ENCODE data around the gene PPM1A. TPM values are rescaled to one million over a fixed set of nuclear protein-coding genes. Genes with fewer than 3 reads are reported as not detected.

The PPM1A gene
- 10 to 100 TPM; 45.8 to 54.4 TPM for total RNA-seq

DNA sequence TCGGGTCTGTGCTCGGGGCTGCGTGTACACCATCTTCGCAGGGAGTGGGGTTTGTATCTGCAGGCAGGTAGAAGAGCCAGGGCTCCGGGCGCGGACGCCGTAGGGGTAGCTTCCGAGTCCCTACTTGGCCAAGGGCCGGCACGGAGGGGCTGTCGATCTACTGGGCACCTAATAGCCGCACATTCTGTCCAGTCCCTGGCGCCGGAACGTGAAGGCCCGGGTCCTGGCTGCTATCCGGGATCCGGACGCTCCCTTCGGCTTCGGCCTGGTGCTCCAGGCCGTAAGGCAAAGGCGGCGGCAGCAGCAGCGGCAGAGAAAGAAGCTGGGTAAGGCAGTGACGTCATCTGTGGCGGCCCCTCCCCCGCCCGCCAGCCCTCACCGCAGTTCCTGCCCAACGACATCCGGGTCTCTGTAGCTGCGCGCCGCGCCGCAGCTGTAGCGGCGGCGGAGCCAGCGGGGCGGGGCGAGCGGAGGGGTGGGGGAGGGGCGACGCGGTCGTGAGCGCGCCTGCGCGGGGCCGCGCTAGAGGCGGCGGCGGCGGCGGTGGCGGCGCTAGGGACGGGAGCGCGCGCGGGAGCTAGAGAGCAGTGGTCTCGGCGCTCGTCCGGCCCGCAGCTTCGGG, at the start of gene PPM1A:
TSS of gene PPM1A (plus strand) at position 525 of the 622 bp plus-strand sequence. CDS start 33,483 bp downstream, outside the sequence.
- H3K27me3 Mint-ChIP-seq, result no peaks in the 10 kb centered on the region
- POLR2A ChIA-PET, result interaction anchor here (0.7 to 2.5 kb wide), 22 partner anchors 8 to 1821 kb away, joined by 3 to 34 read pairs (median 4); partner anchors contain the start of genes DHRS7, JKAMP, KIAA0586 and L3HYPDH
- DNase-seq, result peak; percentile 93
- H3K4me1 Mint-ChIP-seq, result peaks cover 38% of the 10 kb centered on the region
- H3K27ac Mint-ChIP-seq, result peak within 1 kb of the TSS; percentile 99
- peak; percentile 76 for ATAC-seq (ENCODE audit: low read depth)
- peaks cover 9% of the 10 kb centered on the region for H3K36me3 Mint-ChIP-seq
- H3K4me3 Mint-ChIP-seq, result peak within 1 kb of the TSS; percentile 90
- no peaks in the 10 kb centered on the region for H3K9me3 Mint-ChIP-seq

- peaks cover 6% of the 10 kb centered on the region for H3K4me1 Mint-ChIP-seq
- H3K27me3 Mint-ChIP-seq, result peaks cover 5% of the 10 kb centered on the region
- H3K27ac Mint-ChIP-seq, result no peak overlapping the region
- H3K36me3 Mint-ChIP-seq, result peaks cover 4% of the 10 kb centered on the region
- DNase-seq (no peak), ATAC-seq (ENCODE audit: low read depth) (no peak)
- POLR2A ChIA-PET, result no interaction called here
- H3K4me3 Mint-ChIP-seq, result no peak overlapping the region
- H3K9me3 Mint-ChIP-seq, result peaks cover 5% of the 10 kb centered on the region
Measured at GRCh38 chr14:60199321-60199720, 49.7 kb upstream of the PPM1A start.

GRCh38 chr14:60204104-60204842, 44.7 kb upstream of the PPM1A start:
- Mint-ChIP-seq H3K36me3 (peaks cover under 1% of the 10 kb centered on the region), H3K27me3 (peaks cover 7% of the 10 kb centered on the region), H3K9me3 (no peaks in the 10 kb centered on the region), H3K27ac (no peak overlapping the region), H3K4me1 (no peaks in the 10 kb centered on the region), H3K4me3 (no peak overlapping the region)
- ATAC-seq (ENCODE audit: low read depth) (no peak), DNase-seq (no peak)
- POLR2A ChIA-PET, result no interaction called here

DNA sequence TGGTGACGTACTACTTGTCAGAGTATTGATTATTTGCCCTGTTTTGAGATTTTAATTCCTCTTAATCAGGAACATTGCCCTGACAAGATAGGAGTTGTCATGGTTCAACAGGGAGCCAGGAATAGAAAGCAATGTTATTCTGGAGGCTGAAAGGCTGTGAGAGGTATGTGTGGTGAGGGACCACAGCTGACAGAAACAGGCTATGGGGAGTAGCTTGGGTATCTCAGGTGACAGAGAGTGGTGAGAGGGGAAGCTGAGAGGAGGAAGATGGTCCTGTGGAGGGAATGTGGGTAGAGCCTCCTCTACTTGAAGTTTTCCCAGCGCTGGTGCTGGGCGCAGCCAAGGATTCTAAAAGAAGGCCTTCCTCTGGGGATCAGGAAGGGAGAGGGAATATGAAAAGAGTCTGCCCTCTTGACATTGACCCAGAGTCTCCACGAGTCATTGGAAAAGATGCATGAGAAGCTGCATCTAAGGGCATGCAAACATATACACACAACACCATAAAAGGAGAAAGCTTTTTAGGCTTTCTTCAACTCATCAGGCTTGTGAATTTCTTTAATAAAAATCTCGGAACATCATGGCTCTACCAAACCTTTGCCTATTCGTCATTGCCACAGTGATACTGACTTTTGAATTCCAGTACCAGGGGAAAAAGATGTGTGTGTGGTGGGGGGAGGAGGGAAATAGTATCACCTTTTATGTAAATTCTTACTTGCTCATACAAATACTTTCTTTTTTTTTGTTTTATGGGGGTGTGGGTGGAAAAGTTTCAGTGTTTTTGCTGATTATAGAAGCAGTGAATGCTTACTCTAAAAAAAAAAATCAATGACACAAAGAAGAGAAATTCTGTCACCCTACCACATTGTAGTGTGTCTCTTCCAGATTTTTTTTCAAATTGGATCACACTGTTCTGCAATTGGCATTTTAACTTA, 43.9 kb upstream of the PPM1A start:
- no peaks in the 10 kb centered on the region for H3K9me3 Mint-ChIP-seq
- no peak overlapping the region for H3K4me3 Mint-ChIP-seq
- H3K27me3 Mint-ChIP-seq, result peaks cover 12% of the 10 kb centered on the region
- H3K4me1 Mint-ChIP-seq, result no peaks in the 10 kb centered on the region
- no peak for DNase-seq
- H3K27ac Mint-ChIP-seq, result no peak overlapping the region
- H3K36me3 Mint-ChIP-seq, result no peaks in the 10 kb centered on the region
- ATAC-seq (ENCODE audit: low read depth), result no peak
- POLR2A ChIA-PET, result no interaction called here

GRCh38 chr14:60206249-60206670, 42.8 kb upstream of the PPM1A start:
- H3K27ac Mint-ChIP-seq, result no peak overlapping the region

DNA sequence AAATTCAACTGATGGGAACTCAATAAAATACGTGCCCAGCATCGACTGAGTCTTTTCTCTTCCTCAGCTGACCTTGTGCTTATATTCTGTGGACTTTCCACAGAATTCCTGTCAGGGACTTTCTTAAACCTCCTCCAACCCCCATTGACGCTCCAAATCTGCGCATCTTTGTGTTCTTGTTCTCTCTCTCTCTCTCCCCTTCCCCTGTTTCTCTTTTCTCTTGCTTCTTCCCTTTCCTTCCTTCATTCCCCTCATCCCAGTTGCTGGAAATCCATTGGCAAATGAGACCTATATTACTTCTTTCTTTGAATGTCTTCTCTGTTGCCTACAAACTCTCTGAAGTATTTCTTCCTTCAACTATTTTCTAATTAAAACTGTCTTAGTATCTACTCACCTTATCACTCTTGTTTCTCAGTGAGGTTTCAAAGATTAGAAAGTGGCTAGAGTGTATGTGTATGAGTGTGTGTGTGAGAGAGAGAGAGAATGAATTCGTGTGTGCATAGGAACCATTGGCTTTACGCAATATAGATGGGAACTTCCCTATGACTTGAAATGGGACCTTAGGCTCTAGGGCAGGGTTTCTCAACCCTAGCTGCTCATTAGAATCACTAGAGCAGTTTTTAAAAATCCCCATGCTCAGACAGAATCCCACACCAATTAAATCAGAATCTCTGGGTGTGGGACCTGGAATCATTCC, 42.0 kb upstream of the PPM1A start:
- Mint-ChIP-seq H3K4me3 (no peak overlapping the region), H3K27ac (no peak overlapping the region), H3K4me1 (no peaks in the 10 kb centered on the region), H3K27me3 (peaks cover 12% of the 10 kb centered on the region), H3K9me3 (no peaks in the 10 kb centered on the region), H3K36me3 (no peaks in the 10 kb centered on the region)
- no peak for ATAC-seq (ENCODE audit: low read depth)
- POLR2A ChIA-PET, result no interaction called here
- DNase-seq, result no peak

More at GRCh38 chr14:60206249-60206670, 42.8 kb upstream of the PPM1A start:
- no peak for DNase-seq
- ATAC-seq (ENCODE audit: low read depth), result no peak
- Mint-ChIP-seq H3K4me3 (no peak overlapping the region), H3K9me3 (no peaks in the 10 kb centered on the region), H3K36me3 (no peaks in the 10 kb centered on the region), H3K4me1 (no peaks in the 10 kb centered on the region), H3K27me3 (peaks cover 12% of the 10 kb centered on the region)
- POLR2A ChIA-PET, result no interaction called here

GRCh38 chr14:60210703-60211102, 38.3 kb upstream of the PPM1A start:
- Mint-ChIP-seq H3K9me3 (no peaks in the 10 kb centered on the region), H3K27ac (no peak overlapping the region), H3K4me1 (no peaks in the 10 kb centered on the region), H3K27me3 (peaks cover 10% of the 10 kb centered on the region), H3K36me3 (no peaks in the 10 kb centered on the region), H3K4me3 (no peak overlapping the region)
- ATAC-seq (ENCODE audit: low read depth), result no peak
- POLR2A ChIA-PET, result no interaction called here
- no peak for DNase-seq

DNA sequence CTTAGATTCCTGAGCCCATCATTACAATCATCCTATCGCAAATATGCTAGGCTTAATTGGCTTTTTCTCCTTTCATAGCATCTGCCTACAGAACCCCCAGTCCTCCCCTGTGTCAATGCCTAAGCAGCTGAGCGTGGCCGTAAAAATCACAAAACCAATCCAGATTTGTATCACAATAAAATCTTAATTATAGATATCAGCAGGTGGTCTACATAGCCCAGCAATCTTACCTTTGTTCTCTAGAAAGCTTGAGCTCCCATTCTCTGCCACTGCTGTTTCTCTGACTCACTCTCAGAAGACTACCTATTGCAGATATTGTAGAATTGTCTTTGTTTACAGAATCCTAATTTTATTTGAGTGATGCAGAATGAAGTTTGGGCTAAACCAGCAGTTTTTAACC, 37.9 kb upstream of the PPM1A start:
- ATAC-seq (ENCODE audit: low read depth), result no peak

GRCh38 chr14:60212503-60213371, 36.3 kb upstream of the PPM1A start:
- DNase-seq (no peak), ATAC-seq (ENCODE audit: low read depth) (no peak)
- H3K27ac Mint-ChIP-seq, result no peak overlapping the region
- POLR2A ChIA-PET, result no interaction called here
- no peaks in the 10 kb centered on the region for H3K36me3 Mint-ChIP-seq
- H3K4me1 Mint-ChIP-seq, result no peaks in the 10 kb centered on the region
- no peaks in the 10 kb centered on the region for H3K9me3 Mint-ChIP-seq
- H3K4me3 Mint-ChIP-seq, result no peak overlapping the region
- H3K27me3 Mint-ChIP-seq, result peaks cover 10% of the 10 kb centered on the region

More for the DNA sequence above, 37.9 kb upstream of the PPM1A start:
- DNase-seq, result no peak
- H3K36me3 Mint-ChIP-seq, result no peaks in the 10 kb centered on the region
- no peaks in the 10 kb centered on the region for H3K4me1 Mint-ChIP-seq
- POLR2A ChIA-PET, result no interaction called here
- no peak overlapping the region for H3K4me3 Mint-ChIP-seq
- H3K27ac Mint-ChIP-seq, result no peak overlapping the region
- H3K27me3 Mint-ChIP-seq, result peaks cover 10% of the 10 kb centered on the region
- H3K9me3 Mint-ChIP-seq, result no peaks in the 10 kb centered on the region

GRCh38 chr14:60214003-60214402, 35.0 kb upstream of the PPM1A start:
- Mint-ChIP-seq H3K9me3 (no peaks in the 10 kb centered on the region), H3K27me3 (peaks cover 10% of the 10 kb centered on the region), H3K27ac (no peak overlapping the region), H3K36me3 (no peaks in the 10 kb centered on the region), H3K4me1 (no peaks in the 10 kb centered on the region), H3K4me3 (no peak overlapping the region)
- ATAC-seq (ENCODE audit: low read depth), result no peak
- DNase-seq, result no peak
- POLR2A ChIA-PET, result no interaction called here

DNA sequence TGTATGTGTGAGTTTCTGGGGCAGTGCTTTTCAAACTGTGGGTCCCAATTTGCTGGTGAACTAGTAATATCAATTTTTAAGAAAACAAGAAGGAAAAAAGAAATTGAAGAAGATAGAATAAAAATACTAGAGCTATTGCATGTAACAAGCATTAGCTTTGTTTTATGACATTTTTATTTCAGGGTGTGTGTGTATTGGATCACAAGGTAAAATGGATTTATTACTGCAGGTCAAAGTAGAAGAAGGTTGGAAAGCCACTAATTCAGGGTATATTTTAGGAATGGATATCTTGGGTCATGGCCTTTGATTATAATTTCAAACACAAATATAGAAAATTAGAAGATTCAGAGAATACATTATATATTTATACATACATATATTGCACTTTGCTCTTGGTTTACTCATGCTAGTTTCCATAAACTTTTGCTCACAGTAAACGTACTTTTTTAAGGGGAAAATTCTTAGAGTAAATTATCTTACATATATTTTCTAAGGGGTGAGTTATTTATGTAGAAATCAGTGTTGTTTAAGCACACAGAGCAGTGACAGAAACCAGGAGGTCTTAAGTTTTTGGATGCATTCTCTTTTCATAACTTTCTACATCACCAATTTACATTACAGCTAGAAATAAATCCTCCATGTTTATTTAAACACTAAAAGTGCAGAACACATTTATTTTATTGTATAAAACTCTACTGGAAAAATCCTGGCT, 34.5 kb upstream of the PPM1A start:
- Mint-ChIP-seq H3K36me3 (no peaks in the 10 kb centered on the region), H3K27ac (no peak overlapping the region), H3K9me3 (no peaks in the 10 kb centered on the region), H3K27me3 (peaks cover 5% of the 10 kb centered on the region), H3K4me1 (no peaks in the 10 kb centered on the region), H3K4me3 (no peak overlapping the region)
- no peak for ATAC-seq (ENCODE audit: low read depth)
- no peak for DNase-seq
- POLR2A ChIA-PET, result no interaction called here

GRCh38 chr14:60215127-60215444, 33.9 kb upstream of the PPM1A start:
- no peak overlapping the region for H3K27ac Mint-ChIP-seq
- ATAC-seq (ENCODE audit: low read depth), result no peak
- H3K4me3 Mint-ChIP-seq, result no peak overlapping the region
- no peaks in the 10 kb centered on the region for H3K4me1 Mint-ChIP-seq
- POLR2A ChIA-PET, result no interaction called here
- no peak for DNase-seq
- H3K27me3 Mint-ChIP-seq, result peaks cover 3% of the 10 kb centered on the region
- H3K9me3 Mint-ChIP-seq, result no peaks in the 10 kb centered on the region
- H3K36me3 Mint-ChIP-seq, result no peaks in the 10 kb centered on the region
